Measurements from ENCODE around the gene COBL.

Gene COBL

GRCh38 chr7:51292596-51292995, 24.0 kb downstream of the COBL start:
- TF ChIP-seq CTCF (IDR thresholded peaks at IDR 0.05): no peak
- Histone ChIP-seq H3K27ac (no peak overlapping the region), H3K27me3 (peaks cover 27% of the 10 kb centered on the region), H3K4me1 (ENCODE audit: control insufficient read depth in 1 of 2, insufficient read depth in 1 of 2, low read depth in 1 of 2, low read length in 1 of 2) (no peaks in the 10 kb centered on the region), H3K4me3 (ENCODE audit: low read depth in 1 of 2, low read length in 1 of 2) (no peak overlapping the region), H3K36me3 (no peaks in the 10 kb centered on the region), H3K9me3 (no peaks in the 10 kb centered on the region)

DNA sequence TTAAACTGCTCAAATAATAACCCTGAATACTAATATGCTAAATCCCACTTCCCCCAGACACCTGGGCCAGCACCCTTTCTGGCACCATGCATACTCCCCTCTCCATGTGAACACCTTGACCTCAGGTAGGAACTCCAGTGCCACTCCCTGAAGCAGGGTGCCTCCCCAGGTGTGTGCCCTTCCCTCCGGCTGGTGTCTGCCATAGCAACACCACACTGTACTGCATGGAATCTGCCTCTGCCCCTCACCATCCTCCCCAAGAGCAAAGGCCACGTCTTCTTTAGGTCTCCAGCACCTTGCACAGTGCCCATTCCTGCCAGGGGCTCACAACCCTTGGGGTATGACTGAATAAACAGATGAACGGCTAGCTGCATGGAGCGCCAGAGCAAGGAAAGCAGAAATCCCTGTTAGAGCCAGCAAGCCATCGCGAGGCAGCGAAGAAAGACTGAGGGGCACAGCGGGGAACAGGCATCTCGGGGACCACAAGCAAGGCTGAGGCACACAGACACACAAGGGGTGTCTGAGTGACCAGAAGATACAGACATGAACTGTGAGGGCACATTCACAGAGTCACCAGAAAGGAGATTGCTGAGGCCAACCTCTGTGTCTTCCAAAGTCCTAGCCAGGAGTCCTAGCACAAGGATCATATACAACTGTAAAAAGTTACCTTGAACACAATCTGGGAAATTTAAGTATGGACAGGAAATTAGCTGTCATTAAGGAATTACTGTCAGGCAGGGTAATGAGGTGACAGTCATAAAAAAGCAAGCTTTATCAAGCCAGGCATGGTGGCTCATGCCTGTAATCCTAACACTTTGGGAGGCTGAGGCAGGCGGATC, 25.7 kb downstream of the COBL start:
- Histone ChIP-seq H3K4me3 (ENCODE audit: low read depth in 1 of 2, low read length in 1 of 2) (no peak overlapping the region), H3K27me3 (peaks cover 27% of the 10 kb centered on the region), H3K27ac (no peak overlapping the region), H3K36me3 (no peaks in the 10 kb centered on the region), H3K9me3 (no peaks in the 10 kb centered on the region), H3K4me1 (ENCODE audit: control insufficient read depth in 1 of 2, insufficient read depth in 1 of 2, low read depth in 1 of 2, low read length in 1 of 2) (no peaks in the 10 kb centered on the region)
- no peak for TF ChIP-seq CTCF (IDR thresholded peaks at IDR 0.05)

GRCh38 chr7:51290304-51290637, 26.3 kb downstream of the COBL start:
- Histone ChIP-seq H3K27me3 (peaks cover 27% of the 10 kb centered on the region), H3K4me3 (ENCODE audit: low read depth in 1 of 2, low read length in 1 of 2) (no peak overlapping the region), H3K9me3 (no peaks in the 10 kb centered on the region), H3K36me3 (no peaks in the 10 kb centered on the region), H3K4me1 (ENCODE audit: control insufficient read depth in 1 of 2, insufficient read depth in 1 of 2, low read depth in 1 of 2, low read length in 1 of 2) (no peaks in the 10 kb centered on the region), H3K27ac (no peak overlapping the region)
- no peak for TF ChIP-seq CTCF (IDR thresholded peaks at IDR 0.05)

- H3K4me3 ChIP-seq (ENCODE audit: low read depth in 1 of 2, low read length in 1 of 2): no peak overlapping the region
- no peak for TF ChIP-seq CTCF (IDR thresholded peaks at IDR 0.05)
- no peaks in the 10 kb centered on the region for H3K4me1 ChIP-seq (ENCODE audit: control insufficient read depth in 1 of 2, insufficient read depth in 1 of 2, low read depth in 1 of 2, low read length in 1 of 2)
- H3K36me3 ChIP-seq: no peaks in the 10 kb centered on the region
- H3K27me3 ChIP-seq: peaks cover 27% of the 10 kb centered on the region
- no peaks in the 10 kb centered on the region for H3K9me3 ChIP-seq
- no peak overlapping the region for H3K27ac ChIP-seq
Observed at GRCh38 chr7:51289623-51290303, 26.8 kb downstream of the COBL start.

GRCh38 chr7:51288896-51289622, 27.6 kb downstream of the COBL start:
- H3K27ac ChIP-seq: no peak overlapping the region
- no peak overlapping the region for H3K4me3 ChIP-seq (ENCODE audit: low read depth in 1 of 2, low read length in 1 of 2)
- H3K4me1 ChIP-seq (ENCODE audit: control insufficient read depth in 1 of 2, insufficient read depth in 1 of 2, low read depth in 1 of 2, low read length in 1 of 2): no peaks in the 10 kb centered on the region
- H3K36me3 ChIP-seq: no peaks in the 10 kb centered on the region
- TF ChIP-seq CTCF (IDR thresholded peaks at IDR 0.05): no peak
- H3K27me3 ChIP-seq: peaks cover 27% of the 10 kb centered on the region
- H3K9me3 ChIP-seq: no peaks in the 10 kb centered on the region
